G401 (cell line): ENCODE data around the gene SPINK1. TPM values are rescaled to one million over a fixed set of nuclear protein-coding genes. Genes with fewer than 3 reads are reported as not detected.
"Not testable (repeated sequence)": the region's sequence is repeated elsewhere in the genome, so short reads cannot be mapped to it uniquely, and the experiment has no call there.

Source experiments
- DNase-seq: peaks from one replicate; pipeline ENCODE4 v3.0.0-alpha.2; 2015; ENCODE audit warnings: low spot score
- in situ Hi-C: cut with HindIII; loops from 2 replicates; pipeline ENCODE4 v1.10.0; 2016; ENCODE audit warnings: low sequenced_read_pairs, mixed read lengths
- total RNA-seq: library from RNA; depleted of rRNA; stranded (reverse); fragments of >200 nt; shearing (Covaris generic); gene quantifications from 2 replicates; pipeline ENCODE4 v1.2.3, GENCODE V29; 2014

Gene SPINK1
- total RNA-seq, 1 experiment from 2014 or later = not detected

GRCh38 chr5:147855774-147856069 lies 24.3 kb upstream of the SPINK1 start:
- in situ Hi-C loops = no loop called here
- DNase-seq = no peak

DNA sequence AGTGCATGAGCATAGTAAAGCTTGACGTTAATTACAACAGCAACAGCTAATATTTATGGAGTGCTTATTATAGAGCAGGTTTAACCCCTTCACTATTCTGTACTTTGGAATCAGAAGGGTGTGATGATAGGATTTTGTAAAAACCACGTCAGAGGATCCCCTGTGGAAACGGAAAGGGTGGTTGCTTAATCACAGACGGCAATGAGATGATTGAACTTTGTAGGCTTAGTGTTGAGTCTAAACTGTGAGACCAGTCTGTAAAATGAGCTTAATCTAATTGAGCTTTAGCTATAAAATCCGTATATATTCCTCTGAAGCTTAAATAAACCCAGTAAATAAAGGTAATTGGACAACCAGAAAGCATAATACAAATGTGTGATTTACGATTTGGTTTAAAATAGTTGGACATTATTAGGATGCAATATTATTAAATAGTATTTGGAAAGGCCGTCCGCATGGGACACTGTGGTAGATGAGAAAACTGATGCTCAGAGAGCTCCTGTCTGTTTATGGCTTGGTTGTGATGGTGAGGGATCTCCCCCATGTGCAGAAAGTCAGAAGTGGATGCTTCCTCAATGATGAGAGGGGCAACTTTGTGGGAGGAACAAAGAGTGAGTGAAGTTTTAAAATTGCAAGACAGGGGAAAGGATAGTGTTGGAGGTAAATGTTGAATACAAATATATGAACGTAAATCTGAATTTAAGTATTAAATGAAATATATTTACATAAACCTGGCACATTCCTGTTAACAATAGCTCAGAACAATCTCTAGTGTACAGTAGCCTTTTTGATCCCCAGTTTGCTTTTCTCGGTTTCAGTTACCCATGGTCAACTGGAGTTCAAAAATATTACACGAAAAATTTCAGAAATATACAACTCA lies 23.7 kb upstream of the SPINK1 start:
- in situ Hi-C loops = no loop called here
- DNase-seq = no peak

GRCh38 chr5:147854331-147854730 lies 22.9 kb upstream of the SPINK1 start:
- DNase-seq = no peak
- in situ Hi-C loops = no loop called here

DNA sequence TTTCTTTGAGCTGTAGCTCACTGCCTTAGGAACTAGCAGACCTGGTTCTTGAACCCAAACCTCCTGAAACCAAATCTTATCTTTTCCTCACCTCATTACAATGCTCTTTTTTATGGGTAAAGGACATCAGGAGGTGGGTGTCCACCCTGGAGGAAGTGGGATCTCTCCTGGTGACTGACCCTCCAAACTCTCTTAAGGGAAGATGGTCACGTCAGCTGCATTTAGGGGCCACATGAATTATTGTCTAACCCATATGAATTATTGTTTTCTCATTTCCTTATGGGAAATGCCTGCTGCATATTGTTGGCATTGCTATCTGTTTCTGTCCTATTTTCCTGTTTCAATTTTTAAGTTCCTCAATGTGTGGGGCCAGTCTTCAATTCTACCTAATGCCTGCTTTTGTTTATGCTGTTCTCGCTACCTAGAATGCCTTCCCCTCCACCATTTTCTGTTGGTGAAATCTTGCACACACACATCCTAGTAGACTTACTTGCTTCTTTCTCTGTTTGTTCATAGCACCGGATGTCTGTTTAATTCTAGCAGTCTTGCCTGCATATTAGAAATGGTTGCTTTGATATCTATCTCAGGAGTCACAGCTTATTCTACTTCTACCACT lies 22.0 kb upstream of the SPINK1 start:
- DNase-seq = no peak
- in situ Hi-C loops = no loop called here

DNA sequence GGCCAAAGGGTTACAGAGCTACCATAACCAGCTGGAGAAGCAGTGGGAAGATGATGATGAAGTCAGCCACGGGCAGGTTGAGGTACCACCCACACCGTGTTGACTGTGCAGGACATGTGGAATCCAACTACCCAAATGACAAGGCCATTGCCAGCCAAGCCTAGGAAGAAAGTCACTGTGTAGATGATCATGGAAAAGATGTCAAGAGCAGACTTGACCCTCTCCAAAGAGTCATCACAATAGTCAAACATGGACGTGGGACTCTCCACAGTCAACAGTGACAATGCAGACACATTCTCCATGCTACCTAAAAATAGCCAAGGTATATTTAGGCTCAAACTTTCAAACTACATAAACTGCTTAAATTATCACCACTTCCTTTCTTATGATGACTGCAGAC lies 20.9 kb upstream of the SPINK1 start:
- in situ Hi-C loops = no loop called here
- DNase-seq = no peak

DNA sequence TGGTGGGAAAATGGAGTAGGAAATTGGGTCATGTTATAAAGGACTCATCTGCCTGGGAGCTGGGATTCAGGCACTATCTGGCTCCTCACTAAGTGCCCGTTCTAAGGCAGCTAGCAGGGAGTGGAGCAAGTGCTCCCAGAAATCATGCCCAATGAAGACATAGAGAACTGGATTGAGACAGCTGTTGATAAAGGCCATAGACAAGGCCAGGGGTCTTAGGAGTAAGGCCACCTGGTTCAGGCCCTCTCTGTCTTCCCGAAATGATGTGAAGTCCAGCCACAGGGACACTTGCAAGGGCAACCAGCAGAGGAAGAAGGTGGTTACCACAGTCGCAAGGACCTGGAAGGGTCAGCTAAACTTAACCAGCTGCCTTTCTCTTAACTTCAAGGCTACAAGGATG lies 20.1 kb upstream of the SPINK1 start:
- no peak for DNase-seq
- in situ Hi-C loops = no loop called here

DNA sequence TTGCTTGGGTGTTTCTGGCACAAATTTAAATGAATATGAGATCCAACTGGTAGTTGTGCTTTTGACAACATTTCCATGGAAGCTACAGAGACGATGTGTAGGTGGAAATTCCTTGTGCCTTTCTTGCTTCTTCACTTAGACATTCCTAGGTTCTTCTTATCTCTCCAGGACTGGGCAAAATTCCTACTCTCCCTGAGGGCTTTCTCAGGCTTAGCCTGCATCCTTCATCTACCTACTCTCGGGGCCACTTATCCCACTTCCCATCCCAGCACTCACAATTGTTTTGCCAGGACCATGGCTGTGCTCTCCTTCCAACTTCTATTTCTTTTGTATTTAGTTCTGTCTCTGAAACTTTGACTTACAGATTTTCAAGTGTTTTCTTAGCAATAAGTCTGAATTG lies 17.8 kb upstream of the SPINK1 start:
- in situ Hi-C loops = no loop called here
- no peak for DNase-seq

DNA sequence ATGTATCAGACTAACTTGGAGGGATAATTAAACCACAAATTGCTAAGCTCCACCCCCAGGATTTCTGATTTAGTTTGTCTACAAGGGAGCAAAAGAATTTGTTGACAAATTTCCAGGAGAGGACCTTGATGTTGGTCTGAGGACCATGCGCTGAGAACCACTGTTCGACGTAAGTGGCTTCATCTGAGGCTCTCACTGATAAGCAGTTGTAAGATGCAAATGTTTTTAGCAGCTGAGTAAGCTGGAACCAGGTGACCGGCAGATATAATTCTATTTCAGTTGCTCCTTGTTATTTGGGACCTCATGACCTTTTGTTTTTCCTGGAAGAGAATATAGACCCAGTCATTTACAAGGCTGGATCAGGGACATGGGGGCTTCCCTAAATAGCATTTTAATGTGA lies 14.1 kb upstream of the SPINK1 start:
- no peak for DNase-seq
- in situ Hi-C loops = no loop called here

DNA sequence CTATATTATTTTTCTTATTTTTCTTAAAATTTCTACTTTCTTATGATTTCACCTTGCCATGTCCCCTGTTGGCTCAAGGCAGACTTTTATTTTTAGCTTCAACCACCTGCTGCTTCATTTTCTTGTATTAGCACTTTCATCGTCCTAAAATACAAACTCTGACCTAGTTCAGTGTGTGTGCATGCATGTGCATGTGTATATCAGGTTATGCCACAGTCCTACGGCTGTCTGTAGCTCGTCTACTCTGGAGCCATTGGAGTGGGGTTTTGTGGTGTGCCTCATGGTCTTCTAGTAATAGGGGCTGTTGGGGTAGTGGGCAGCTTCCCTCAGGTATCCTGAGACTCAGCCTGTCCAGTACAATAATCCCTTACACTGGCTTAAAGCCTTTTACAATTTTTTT lies 13.4 kb upstream of the SPINK1 start:
- in situ Hi-C loops = no loop called here
- no peak for DNase-seq

GRCh38 chr5:147842869-147843268 lies 11.4 kb upstream of the SPINK1 start:
- DNase-seq = no peak
- in situ Hi-C loops = no loop called here

DNA sequence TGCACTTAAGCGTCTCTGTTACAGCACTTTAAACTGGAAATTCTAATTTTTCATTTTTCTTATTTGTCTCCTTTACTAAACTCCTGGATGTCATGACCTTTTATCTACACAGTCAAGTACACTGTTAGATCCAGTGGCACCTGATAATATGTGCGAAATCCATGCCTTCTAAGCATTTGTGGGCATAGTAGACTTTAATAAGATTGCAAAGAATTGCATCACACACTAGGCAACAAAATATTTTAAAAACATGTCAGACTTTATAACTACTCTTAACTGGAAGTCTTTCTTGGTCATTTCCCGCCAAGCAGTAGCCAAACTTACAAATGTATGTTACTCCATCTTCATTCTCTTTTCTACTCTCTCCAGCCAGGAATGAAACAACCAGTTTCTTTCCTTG lies 5.0 kb upstream of the SPINK1 start:
- in situ Hi-C loops = no loop called here
- no peak for DNase-seq

GRCh38 chr5:147835386-147835798 lies 3.9 kb upstream of the SPINK1 start:
- DNase-seq = no peak

GRCh38 chr5:147832541-147832940 lies 1.1 kb upstream of the SPINK1 start:
- no peak for DNase-seq
- in situ Hi-C loops = no loop called here

More at GRCh38 chr5:147835386-147835798, 3.9 kb upstream of the SPINK1 start:
- in situ Hi-C loops = no loop called here

DNA sequence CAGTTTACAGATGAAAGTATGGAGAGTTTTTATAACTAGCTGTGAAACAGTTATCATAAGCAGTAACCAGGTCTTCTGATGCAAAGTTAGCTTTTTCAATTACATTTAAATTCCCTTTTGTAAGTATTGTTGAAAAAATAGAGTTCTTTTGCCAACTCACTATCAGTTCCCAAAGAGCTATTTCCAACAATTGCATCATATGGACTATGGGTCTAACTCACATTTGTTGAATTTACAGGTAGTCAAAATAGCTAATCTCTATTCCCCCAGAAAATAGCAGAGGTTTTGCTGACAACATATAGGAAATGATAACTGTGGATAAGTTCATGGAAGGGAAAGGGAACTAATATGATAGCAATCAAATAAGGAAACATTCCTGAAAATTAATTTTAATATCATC lies 1.4 kb downstream of the SPINK1 start:
- in situ Hi-C loops = no loop called here
- no peak for DNase-seq

GRCh38 chr5:147827017-147827416 lies 4.5 kb downstream of the SPINK1 start:
- in situ Hi-C loops, DNase-seq: not testable (repeated sequence)

GRCh38 chr5:147826361-147826760 lies 5.1 kb downstream of the SPINK1 start:
- no peak for DNase-seq
- in situ Hi-C loops = no loop called here

DNA sequence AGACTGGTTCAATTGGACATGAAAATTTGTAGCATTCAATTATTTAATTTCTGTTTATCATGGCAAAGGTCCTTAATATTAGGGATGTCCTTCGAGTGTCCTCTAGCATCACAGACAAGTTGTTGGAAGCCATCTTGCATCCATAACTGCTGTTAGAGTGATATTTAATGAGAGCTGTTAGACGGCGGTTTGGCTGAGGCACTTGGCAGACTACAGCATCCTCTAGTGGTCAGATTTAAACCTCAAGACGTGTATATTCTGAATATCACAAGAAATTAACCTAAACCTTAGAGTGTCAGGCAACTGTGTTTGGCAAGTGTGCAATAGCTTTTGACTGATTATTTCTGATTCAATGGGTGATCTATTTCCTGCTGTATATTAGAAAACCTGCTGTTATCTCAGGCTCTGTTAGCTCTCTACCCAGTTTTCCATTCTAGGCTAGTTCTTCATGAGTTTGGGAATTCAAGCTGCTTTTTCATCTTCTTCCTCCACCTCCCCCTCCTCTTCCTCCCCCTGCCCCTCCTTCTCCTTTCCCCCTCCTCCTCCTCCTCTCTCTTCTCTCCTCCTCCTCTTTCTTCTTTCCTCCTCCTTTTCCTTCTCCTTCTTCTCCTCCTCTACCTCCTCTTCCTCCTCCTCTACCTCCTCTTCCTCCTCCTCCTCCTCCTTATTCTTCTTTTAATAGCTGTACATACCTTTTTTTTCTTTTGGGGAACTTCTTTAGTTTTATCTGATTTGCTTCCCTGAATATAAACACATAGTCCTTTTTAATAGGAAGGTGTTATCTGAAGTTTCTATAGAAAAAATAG lies 8.6 kb downstream of the SPINK1 start:
- in situ Hi-C loops = no loop called here
- peak; percentile 87 for DNase-seq

DNA sequence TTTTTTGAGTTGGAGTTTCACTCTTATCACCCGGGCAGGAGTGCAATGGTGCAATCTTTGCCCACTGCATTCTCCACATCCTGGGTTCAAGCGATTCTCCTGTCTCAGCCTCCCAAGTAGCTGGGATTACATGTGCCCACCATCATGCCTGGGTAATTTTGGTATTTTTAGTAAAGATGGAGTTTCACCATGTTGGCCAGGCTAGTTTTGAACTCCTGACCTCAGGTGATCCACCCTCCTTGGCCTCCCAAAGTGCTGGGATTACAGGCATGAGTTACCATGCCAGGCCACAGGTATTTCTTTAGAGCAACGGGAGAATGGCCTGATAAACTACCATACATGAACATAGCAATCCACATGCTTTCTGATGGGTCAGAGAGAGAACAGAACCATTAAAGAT lies 9.2 kb downstream of the SPINK1 start:
- in situ Hi-C loops, DNase-seq: not testable (repeated sequence)

DNA sequence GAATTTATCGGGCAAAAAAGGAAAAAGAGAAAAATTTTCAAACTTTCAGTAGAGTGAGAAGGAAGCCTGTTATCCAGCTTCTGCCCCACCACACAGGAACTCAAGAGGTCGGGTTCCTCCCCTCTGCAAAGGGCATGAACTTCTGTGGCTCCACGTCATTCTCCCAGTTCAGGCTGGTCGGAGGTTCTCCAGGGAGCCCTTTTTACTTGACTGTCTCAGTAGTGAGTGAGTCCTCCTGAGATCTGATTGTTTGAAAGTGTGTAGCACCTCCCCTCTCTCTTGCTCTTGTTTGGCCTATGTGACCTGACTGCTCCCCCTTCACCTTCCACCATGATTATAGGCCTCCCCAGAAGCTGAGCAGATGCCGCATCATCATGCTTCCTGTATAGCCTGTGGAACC lies 9.7 kb downstream of the SPINK1 start:
- in situ Hi-C loops = no loop called here

GRCh38 chr5:147819261-147819770 lies 12.2 kb downstream of the SPINK1 start:
- no peak for DNase-seq
- in situ Hi-C loops = no loop called here

More for the DNA sequence above, 9.7 kb downstream of the SPINK1 start:
- no peak for DNase-seq
